Adrenal gland (tissue), 12 donors: ENCODE data around the gene ETV5. TPM values are rescaled to one million over a fixed set of nuclear protein-coding genes. Genes with fewer than 3 reads are reported as not detected.
A peak's percentile ranks its signal among the peaks of the same experiment; 100 is the strongest.

Experiments
- DNase-seq, 7 donors: peaks; one replicate each; pipeline ENCODE4 v3.0.0-alpha.2; 2019 to 2020
- H3K27ac ChIP-seq, 5 donors: fragments of 200-600 bp; sonication (generic) in 4 of 5; 1 replicate in 3 of 5; 2 replicates in 2 of 5; pipeline versions ENCODE4 v1.5.1 to v1.8.0; 2016 to 2020; ENCODE audit warnings: mild to moderate bottlenecking in 1 of 5
- H3K27me3 ChIP-seq: fragments of 200-600 bp; 2 replicates; pipeline ENCODE4 v1.8.0; 2021
- H3K36me3 ChIP-seq, 2 donors: fragments of 200-600 bp; replicated peaks in 1 of 2; 1 replicate in 1 of 2; 2 replicates in 1 of 2; pipeline versions ENCODE4 v1.5.1 to v1.8.0; 2018 to 2022
- H3K4me1 ChIP-seq, 2 donors: fragments of 200-600 bp; replicated peaks in 1 of 2; 1 replicate in 1 of 2; 2 replicates in 1 of 2; pipeline versions ENCODE4 v1.5.1 to v1.8.0; 2018 to 2021
- H3K4me3 ChIP-seq, 4 donors: fragments of 200-600 bp; sonication (generic) in 3 of 4; one replicate each; pipeline ENCODE4 v1.5.1; 2016 to 2018
- H3K9me3 ChIP-seq, 3 donors: fragments of 200-600 bp; sonication (generic) in 1 of 3; replicated peaks in 1 of 3; 1 replicate in 2 of 3; 2 replicates in 1 of 3; pipeline versions ENCODE4 v1.5.1 to v1.8.0; 2016 to 2021
- POLR2A ChIP-seq, 2 donors: fragments of 450-650 bp; IDR thresholded peaks; one replicate each; pipeline ENCODE4 v1.6.1; 2017; ENCODE audit warnings: antibody characterized with exemption in 2 of 2, mild to moderate bottlenecking in 2 of 2, moderate library complexity in 1 of 2
- WGBS, 4 donors: extraction: QIAGEN DNeasy Blood & Tissue Kit in 2 of 4; methylation state at CpG; one replicate each; pipeline versions ENCODE4 v1.1.5 to v1.1.7; 2013 to 2017; 5-methylcytosine and 5-hydroxymethylcytosine counted together
- intact Hi-C, 2 donors: fragments of 100-400 bp; cut with DNase I; formaldehyde crosslinking; loops; one replicate each; pipeline versions ENCODE4 v1.14.1 to v1.15.0; 2022 to 2023
- polyA plus RNA-seq, 3 donors: library from polyadenylated mRNA; stranded (reverse); fragments of 200-250 nt in 2 of 3; fragments of 350-450 nt in 1 of 3; fragmentation: Illumina TruSeq in 1 of 3; extraction: RNeasy Lipid Tissue Mini Kit (QIAGEN cat#74804) in 1 of 3; gene quantifications; one replicate each; pipeline ENCODE4 v1.2.3, GENCODE V29; 2013 to 2014
- total RNA-seq, 9 donors: library from RNA; depleted of rRNA in 4 of 9; stranded (reverse); fragments of >200 nt in 4 of 9; fragments of 120-200 nt in 1 of 9; fragmentation: NEBNext Ultra II Directional in 1 of 9; extraction: Animal tissue kit (Norgen Biotek cat#: 25700) in 1 of 9; gene quantifications; one replicate each; pipeline versions ENCODE4 v1.1.0 to v1.2.4, GENCODE V29; 2013 to 2023
- TF ChIP-seq, protein P1 (sequence below), 6 experiments: fragments of 450-650 bp in 4 of 6; fragments of 200-600 bp in 2 of 6; sonication (generic) in 1 of 6; IDR thresholded peaks; 1 replicate in 5 of 6; 2 replicates in 1 of 6; pipeline versions ENCODE4 v1.5.1 to v1.8.0; 2016 to 2021; ENCODE audit warnings: antibody characterized with exemption in 6 of 6, mild to moderate bottlenecking in 2 of 6, moderate library complexity in 1 of 6
- donor health status: healthy with polysubstance abuse.
- donor health status: Bipolar disorder and iron deficiency.
- donor health status: DM: yes; HTN: yes; CAD: no.
- donor health status: DM: no; HTN: no; CAD: no.
- donor health status: DM: no; HTN: no; CAD: no.
- donor health status: DM: yes; HTN: yes; CAD: no.

The ETV5 gene
- total and polyA plus RNA-seq, 12 donors: 17.2 to 114 (median 63.3) TPM

- TF ChIP-seq POLR2A (IDR thresholded peaks at IDR 0.05): no peak
- TF ChIP-seq, protein P1, sequence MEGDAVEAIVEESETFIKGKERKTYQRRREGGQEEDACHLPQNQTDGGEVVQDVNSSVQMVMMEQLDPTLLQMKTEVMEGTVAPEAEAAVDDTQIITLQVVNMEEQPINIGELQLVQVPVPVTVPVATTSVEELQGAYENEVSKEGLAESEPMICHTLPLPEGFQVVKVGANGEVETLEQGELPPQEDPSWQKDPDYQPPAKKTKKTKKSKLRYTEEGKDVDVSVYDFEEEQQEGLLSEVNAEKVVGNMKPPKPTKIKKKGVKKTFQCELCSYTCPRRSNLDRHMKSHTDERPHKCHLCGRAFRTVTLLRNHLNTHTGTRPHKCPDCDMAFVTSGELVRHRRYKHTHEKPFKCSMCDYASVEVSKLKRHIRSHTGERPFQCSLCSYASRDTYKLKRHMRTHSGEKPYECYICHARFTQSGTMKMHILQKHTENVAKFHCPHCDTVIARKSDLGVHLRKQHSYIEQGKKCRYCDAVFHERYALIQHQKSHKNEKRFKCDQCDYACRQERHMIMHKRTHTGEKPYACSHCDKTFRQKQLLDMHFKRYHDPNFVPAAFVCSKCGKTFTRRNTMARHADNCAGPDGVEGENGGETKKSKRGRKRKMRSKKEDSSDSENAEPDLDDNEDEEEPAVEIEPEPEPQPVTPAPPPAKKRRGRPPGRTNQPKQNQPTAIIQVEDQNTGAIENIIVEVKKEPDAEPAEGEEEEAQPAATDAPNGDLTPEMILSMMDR (IDR thresholded peaks at IDR 0.05): no peak
- peaks cover 0 to 53% of the 10 kb centered on the region in 2 donors for H3K36me3 ChIP-seq
- H3K4me3 ChIP-seq: no peak overlapping the region
- intact Hi-C loops: no loop called here
- H3K27me3 ChIP-seq: no peaks in the 10 kb centered on the region
- H3K27ac ChIP-seq: no peak overlapping the region
- no peak for DNase-seq
- no peaks in the 10 kb centered on the region for H3K4me1 ChIP-seq
- 90 to 94% (median 92%) methylated on average over 5 of the region's 5 CpGs for WGBS, 4 donors
- H3K9me3 ChIP-seq: no peaks in the 10 kb centered on the region
Observed at GRCh38 chr3:186046838-186047237, 62.1 kb downstream of the ETV5 start.

GRCh38 chr3:186044968-186045367 is 63.9 kb downstream of the ETV5 start:
- TF ChIP-seq POLR2A (IDR thresholded peaks at IDR 0.05): no peak
- TF ChIP-seq, protein P1 (IDR thresholded peaks at IDR 0.05): no peak
- no peak for DNase-seq
- 73 to 91% (median 87%) methylated on average over 12 of the region's 12 CpGs for WGBS, 4 donors

GRCh38 chr3:186044427-186044826 is 64.5 kb downstream of the ETV5 start:
- intact Hi-C loops: no loop called here
- Histone ChIP-seq H3K27me3 (no peaks in the 10 kb centered on the region), H3K4me3 (no peak overlapping the region), H3K27ac (no peak overlapping the region), H3K9me3 (no peaks in the 10 kb centered on the region), H3K36me3 (peaks cover 0 to 30% of the 10 kb centered on the region in 2 donors), H3K4me1 (no peaks in the 10 kb centered on the region)
- DNase-seq: peak in 2 of 7 donors; percentile 37 to 49
- 75 to 93% (median 92%) methylated on average over 3 of the region's 3 CpGs for WGBS, 4 donors
- TF ChIP-seq, protein P1 (IDR thresholded peaks at IDR 0.05): no peak
- TF ChIP-seq POLR2A (IDR thresholded peaks at IDR 0.05): no peak

More at GRCh38 chr3:186044968-186045367, 63.9 kb downstream of the ETV5 start:
- H3K36me3 ChIP-seq: peaks cover 0 to 35% of the 10 kb centered on the region in 2 donors
- intact Hi-C loops: no loop called here
- H3K27me3 ChIP-seq: no peaks in the 10 kb centered on the region
- H3K9me3 ChIP-seq: no peaks in the 10 kb centered on the region
- no peak overlapping the region for H3K27ac ChIP-seq
- no peak overlapping the region for H3K4me3 ChIP-seq
- no peaks in the 10 kb centered on the region for H3K4me1 ChIP-seq

GRCh38 chr3:186042521-186043202 is 66.2 kb downstream of the ETV5 start:
- DNase-seq: no peak
- Histone ChIP-seq H3K4me1 (no peaks in the 10 kb centered on the region), H3K4me3 (no peak overlapping the region), H3K27me3 (no peaks in the 10 kb centered on the region), H3K9me3 (no peaks in the 10 kb centered on the region), H3K27ac (no peak overlapping the region), H3K36me3 (peaks cover 0 to 13% of the 10 kb centered on the region in 2 donors)
- intact Hi-C loops: no loop called here
- 76 to 87% (median 84%) methylated on average over 7 of the region's 7 CpGs for WGBS, 4 donors
- TF ChIP-seq POLR2A (IDR thresholded peaks at IDR 0.05): no peak
- TF ChIP-seq, protein P1 (IDR thresholded peaks at IDR 0.05): no peak
